ENCODE measurements around the gene PLEKHG3. TPM values are rescaled to one million over a fixed set of nuclear protein-coding genes. Genes with fewer than 3 reads are reported as not detected.

Gene PLEKHG3
- total RNA-seq, 2 donors from 2014 or later = 57.8 to 69.7 TPM

DNA sequence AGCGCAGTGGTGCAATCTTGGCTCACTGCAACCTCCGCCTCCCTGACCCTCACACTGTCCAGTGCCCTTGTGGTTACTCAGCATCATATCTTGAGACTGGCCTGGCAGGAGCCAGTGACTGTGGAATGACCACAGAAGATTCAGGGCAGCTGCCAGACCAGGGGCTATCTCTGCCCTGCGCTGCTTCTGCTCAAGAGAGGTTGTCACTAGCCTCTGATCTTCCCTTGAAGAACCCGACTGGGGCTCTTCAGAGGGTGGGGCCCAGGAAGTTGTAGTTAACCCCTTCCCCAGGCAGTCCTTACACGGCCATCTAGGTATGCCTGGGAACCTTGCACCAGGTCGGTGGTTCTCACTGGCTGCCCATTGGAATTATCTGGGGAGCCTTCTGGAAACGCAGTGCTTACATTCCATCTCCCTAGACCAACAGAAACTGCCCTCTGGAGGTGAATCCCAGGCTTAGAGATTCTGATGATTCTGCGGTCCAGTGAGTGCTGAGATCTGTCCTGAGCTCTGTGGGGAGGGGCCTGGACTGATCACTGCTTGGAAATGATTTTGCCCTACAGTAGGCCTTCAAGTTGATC, 41.4 kb downstream of the PLEKHG3 start:
- H3K9me3 ChIP-seq = no peaks in the 10 kb centered on the region
- no peak overlapping the region for H3K27ac ChIP-seq
- WGBS = 59% methylated on average over 8 of the region's 8 CpGs
- no peaks in the 10 kb centered on the region for H3K4me1 ChIP-seq (replicated peaks)
- no peak overlapping the region for H3K4me3 ChIP-seq
- no peaks in the 10 kb centered on the region for H3K27me3 ChIP-seq (replicated peaks; ENCODE audit: insufficient read depth)
- TF ChIP-seq POLR2AphosphoS5 (IDR thresholded peaks at IDR 0.05) = no peak
- TF ChIP-seq, protein P1, sequence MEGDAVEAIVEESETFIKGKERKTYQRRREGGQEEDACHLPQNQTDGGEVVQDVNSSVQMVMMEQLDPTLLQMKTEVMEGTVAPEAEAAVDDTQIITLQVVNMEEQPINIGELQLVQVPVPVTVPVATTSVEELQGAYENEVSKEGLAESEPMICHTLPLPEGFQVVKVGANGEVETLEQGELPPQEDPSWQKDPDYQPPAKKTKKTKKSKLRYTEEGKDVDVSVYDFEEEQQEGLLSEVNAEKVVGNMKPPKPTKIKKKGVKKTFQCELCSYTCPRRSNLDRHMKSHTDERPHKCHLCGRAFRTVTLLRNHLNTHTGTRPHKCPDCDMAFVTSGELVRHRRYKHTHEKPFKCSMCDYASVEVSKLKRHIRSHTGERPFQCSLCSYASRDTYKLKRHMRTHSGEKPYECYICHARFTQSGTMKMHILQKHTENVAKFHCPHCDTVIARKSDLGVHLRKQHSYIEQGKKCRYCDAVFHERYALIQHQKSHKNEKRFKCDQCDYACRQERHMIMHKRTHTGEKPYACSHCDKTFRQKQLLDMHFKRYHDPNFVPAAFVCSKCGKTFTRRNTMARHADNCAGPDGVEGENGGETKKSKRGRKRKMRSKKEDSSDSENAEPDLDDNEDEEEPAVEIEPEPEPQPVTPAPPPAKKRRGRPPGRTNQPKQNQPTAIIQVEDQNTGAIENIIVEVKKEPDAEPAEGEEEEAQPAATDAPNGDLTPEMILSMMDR (IDR thresholded peaks at IDR 0.05) = no peak
- TF ChIP-seq POLR2A (IDR thresholded peaks at IDR 0.05) = no peak
- no peak for DNase-seq (ENCODE audit: low spot score)
- intact Hi-C loops (cut with DNase I) = loop anchor here (2.0 kb wide), 1 partner anchor 75 kb away; no protein-coding TSS in a partner anchor
- H3K36me3 ChIP-seq = peaks cover 0 to 20% of the 10 kb centered on the region in 2 donors

DNA sequence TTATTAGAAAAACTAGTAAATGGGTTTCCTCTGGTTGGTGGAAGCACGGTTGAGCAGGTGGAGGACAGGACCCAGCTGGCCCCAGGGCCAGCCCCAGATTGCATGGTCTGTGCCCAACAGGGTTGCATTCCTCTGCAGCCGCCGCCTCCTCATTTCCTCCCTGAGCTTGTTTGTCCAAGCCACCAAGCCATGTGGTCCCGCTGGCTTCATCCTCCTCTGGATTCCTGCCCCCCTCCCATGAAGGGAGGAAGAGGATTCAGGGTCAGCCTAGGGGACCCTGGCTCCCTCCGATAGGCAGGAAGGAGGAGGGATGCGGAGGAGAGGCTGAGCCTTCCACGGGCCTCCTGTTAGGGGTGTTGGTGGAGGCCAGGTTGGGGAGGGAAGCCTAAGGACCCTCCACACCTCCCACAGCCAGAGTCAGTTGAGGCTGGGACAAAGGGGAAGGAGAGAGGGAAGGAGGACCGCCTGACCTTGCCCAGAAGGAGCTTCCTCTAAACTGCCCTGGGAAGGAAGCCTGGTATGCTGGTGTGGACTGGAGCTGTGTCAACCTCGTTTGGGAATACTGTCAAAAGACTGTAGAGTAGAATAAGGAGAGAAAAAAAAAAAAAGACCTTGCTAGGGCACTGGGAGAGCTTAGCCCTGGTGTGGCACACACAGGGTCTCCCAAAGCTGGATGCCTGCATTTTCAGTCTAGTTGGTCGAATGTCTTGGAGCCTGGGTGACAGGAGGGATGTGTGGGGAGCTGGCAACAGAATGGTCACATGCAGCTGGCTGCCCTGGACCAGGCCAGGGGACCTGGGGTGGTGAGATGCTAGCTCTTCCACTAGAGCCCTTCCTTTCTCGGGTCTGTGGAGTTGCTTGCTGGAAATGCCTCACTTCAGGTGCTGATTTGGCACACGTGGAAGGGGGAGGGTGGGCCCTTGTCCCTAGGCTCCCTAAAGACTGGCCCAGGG, 42.4 kb downstream of the PLEKHG3 start:
- no peak overlapping the region for H3K4me3 ChIP-seq
- DNase-seq (ENCODE audit: low spot score) = no peak
- intact Hi-C loops (cut with DNase I) = no loop called here
- TF ChIP-seq POLR2A (IDR thresholded peaks at IDR 0.05) (no peak), POLR2AphosphoS5 (IDR thresholded peaks at IDR 0.05) (no peak)
- TF ChIP-seq, protein P1 (IDR thresholded peaks at IDR 0.05) = no peak
- H3K36me3 ChIP-seq = peaks cover 0 to 13% of the 10 kb centered on the region in 2 donors
- no peaks in the 10 kb centered on the region for H3K27me3 ChIP-seq (replicated peaks; ENCODE audit: insufficient read depth)
- no peak overlapping the region for H3K27ac ChIP-seq
- H3K9me3 ChIP-seq = no peaks in the 10 kb centered on the region
- no peaks in the 10 kb centered on the region for H3K4me1 ChIP-seq (replicated peaks)
- WGBS = 44% methylated on average over 12 of the region's 12 CpGs

DNA sequence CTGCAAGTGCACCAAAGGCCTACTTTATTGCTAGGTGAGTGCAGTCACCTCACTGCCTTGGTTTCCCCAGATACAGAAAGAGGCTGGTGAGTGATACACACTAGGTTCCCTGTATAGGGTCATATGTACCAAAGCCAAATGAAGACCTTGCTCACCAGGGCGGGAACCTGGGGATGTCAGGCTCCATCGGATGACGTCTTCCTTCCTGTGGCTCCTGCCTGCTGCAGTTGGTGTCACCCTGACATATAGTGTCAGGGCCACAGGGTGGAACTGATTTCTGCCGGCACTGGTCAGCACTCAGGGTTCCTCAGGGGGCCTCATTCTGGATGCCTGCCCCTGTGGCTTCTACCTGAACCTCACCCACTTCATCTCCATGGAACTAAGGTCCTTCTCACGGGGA, 43.1 kb downstream of the PLEKHG3 start:
- H3K27ac ChIP-seq = no peak overlapping the region
- 90% methylated on average over 5 of the region's 5 CpGs for WGBS

DNA sequence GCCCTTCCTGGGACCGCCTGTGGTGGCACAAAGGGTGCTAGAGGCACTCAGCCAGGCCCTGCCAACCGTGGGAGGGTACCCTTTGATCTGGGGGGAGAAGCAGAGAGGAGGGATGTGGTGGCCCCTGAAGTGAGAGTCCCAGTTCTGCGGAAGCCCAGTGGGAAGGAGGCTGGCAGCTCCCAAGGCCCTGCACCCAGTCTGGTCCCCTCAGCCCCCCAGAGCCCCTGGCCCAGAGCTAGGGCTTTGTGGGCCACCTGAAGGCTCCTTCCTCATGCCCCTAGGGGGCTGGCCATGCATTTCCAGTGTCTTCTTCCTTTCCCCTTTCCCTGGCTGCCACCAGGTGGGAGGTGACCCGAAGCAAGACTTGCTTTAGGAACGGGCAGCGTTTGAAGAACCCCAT, 44.3 kb downstream of the PLEKHG3 start:
- H3K27me3 ChIP-seq (replicated peaks; ENCODE audit: insufficient read depth) = no peaks in the 10 kb centered on the region
- no peaks in the 10 kb centered on the region for H3K36me3 ChIP-seq
- TF ChIP-seq POLR2A (IDR thresholded peaks at IDR 0.05) (no peak), POLR2AphosphoS5 (IDR thresholded peaks at IDR 0.05) (no peak)
- TF ChIP-seq, protein P1 (IDR thresholded peaks at IDR 0.05) = no peak
- intact Hi-C loops (cut with DNase I) = no loop called here
- WGBS = 88% methylated on average over 6 of the region's 6 CpGs
- no peaks in the 10 kb centered on the region for H3K9me3 ChIP-seq
- no peak overlapping the region for H3K27ac ChIP-seq
- DNase-seq (ENCODE audit: low spot score) = no peak
- no peaks in the 10 kb centered on the region for H3K4me1 ChIP-seq (replicated peaks)
- no peak overlapping the region for H3K4me3 ChIP-seq

More for the DNA sequence above, 43.1 kb downstream of the PLEKHG3 start:
- no peaks in the 10 kb centered on the region for H3K27me3 ChIP-seq (replicated peaks; ENCODE audit: insufficient read depth)
- H3K9me3 ChIP-seq = no peaks in the 10 kb centered on the region
- no peak overlapping the region for H3K4me3 ChIP-seq
- no peak for DNase-seq (ENCODE audit: low spot score)
- peaks cover 0 to 8% of the 10 kb centered on the region in 2 donors for H3K36me3 ChIP-seq
- H3K4me1 ChIP-seq (replicated peaks) = no peaks in the 10 kb centered on the region
- intact Hi-C loops (cut with DNase I) = no loop called here
- TF ChIP-seq POLR2AphosphoS5 (IDR thresholded peaks at IDR 0.05) (no peak), POLR2A (IDR thresholded peaks at IDR 0.05) (no peak)
- TF ChIP-seq, protein P1 (IDR thresholded peaks at IDR 0.05) = no peak
